ENCODE measurements around the gene TMEM270. TPM values are rescaled to one million over a fixed set of nuclear protein-coding genes. Genes with fewer than 3 reads are reported as not detected.

The TMEM270 gene
- total RNA-seq, 4 donors from 2014 or later: not detected

GRCh38 chr7:73888959-73889358 is 28.0 kb downstream of the TMEM270 start:
- H3K4me1 ChIP-seq: peaks cover 25 to 66% (median 54%) of the 10 kb centered on the region in 4 donors
- H3K27me3 ChIP-seq: no peaks in the 10 kb centered on the region
- no peak overlapping the region for H3K4me3 ChIP-seq
- no peaks in the 10 kb centered on the region for H3K36me3 ChIP-seq
- no peak overlapping the region for H3K27ac ChIP-seq (replicated peaks in 1 of 4)
- no peaks in the 10 kb centered on the region for H3K9me3 ChIP-seq
- DNase-seq (ENCODE audit: extremely low spot score): no peak
- TF ChIP-seq POLR2AphosphoS5 (IDR thresholded peaks at IDR 0.05) (no peak), POLR2A (IDR thresholded peaks at IDR 0.05; ENCODE audit: low read depth) (no peak), EP300 (IDR thresholded peaks at IDR 0.05) (no peak), CTCF (IDR thresholded peaks at IDR 0.05) (no peak)
- intact Hi-C loops (cut with DNase I): no loop called here
- WGBS: 90% methylated on average over 5 of the region's 6 CpGs

- peak overlapping the region; percentile 17 to 81 (median 64) for H3K27ac ChIP-seq (replicated peaks in 1 of 4)
- no peak for TF ChIP-seq CTCF (IDR thresholded peaks at IDR 0.05)
- no peak for TF ChIP-seq POLR2AphosphoS5 (IDR thresholded peaks at IDR 0.05)
- TF ChIP-seq EP300 (IDR thresholded peaks at IDR 0.05): no peak
- no peak for TF ChIP-seq POLR2A (IDR thresholded peaks at IDR 0.05; ENCODE audit: low read depth)
- H3K36me3 ChIP-seq: no peaks in the 10 kb centered on the region
- no peak overlapping the region for H3K4me3 ChIP-seq
- H3K4me1 ChIP-seq: peaks cover 26 to 77% (median 66%) of the 10 kb centered on the region in 4 donors
- intact Hi-C loops (cut with DNase I): loop anchor here (5.0 kb wide), 1 partner anchor 137 kb away; the partner anchor contains the start of gene ELN
- WGBS: 91% methylated on average over 16 of the region's 16 CpGs
- no peak for DNase-seq (ENCODE audit: extremely low spot score)
- H3K9me3 ChIP-seq: peaks cover 0 to 4% (median 0%) of the 10 kb centered on the region in 4 donors
- H3K27me3 ChIP-seq: no peaks in the 10 kb centered on the region
Measured at GRCh38 chr7:73890555-73891147, 29.7 kb downstream of the TMEM270 start.

- no peaks in the 10 kb centered on the region for H3K27me3 ChIP-seq
- H3K4me1 ChIP-seq: peaks cover 21 to 70% (median 60%) of the 10 kb centered on the region in 4 donors
- no peaks in the 10 kb centered on the region for H3K36me3 ChIP-seq
- WGBS: 93% methylated on average over 11 of the region's 16 CpGs
- intact Hi-C loops (cut with DNase I): loop anchor here (5.0 kb wide), 1 partner anchor 136 kb away; the partner anchor contains the start of gene ELN
- TF ChIP-seq CTCF (IDR thresholded peaks at IDR 0.05) (peak in 1 of 3 experiments; percentile 10), POLR2AphosphoS5 (IDR thresholded peaks at IDR 0.05) (peak in 1 of 2 donors; percentile 25), EP300 (IDR thresholded peaks at IDR 0.05) (no peak), POLR2A (IDR thresholded peaks at IDR 0.05; ENCODE audit: low read depth) (no peak)
- H3K9me3 ChIP-seq: peaks cover 0 to 11% (median 0%) of the 10 kb centered on the region in 4 donors
- H3K4me3 ChIP-seq: no peak overlapping the region
- peak overlapping the region; percentile 51 to 81 (median 71) for H3K27ac ChIP-seq (replicated peaks in 1 of 4)
- no peak for DNase-seq (ENCODE audit: extremely low spot score)
Measured at GRCh38 chr7:73891178-73891885, 30.4 kb downstream of the TMEM270 start.

GRCh38 chr7:73892003-73892999 is 31.3 kb downstream of the TMEM270 start:
- 53% methylated on average over 11 of the region's 11 CpGs for WGBS
- peak overlapping the region; percentile 51 to 81 (median 71) for H3K27ac ChIP-seq (replicated peaks in 1 of 4)
- no peak overlapping the region for H3K4me3 ChIP-seq
- H3K27me3 ChIP-seq: no peaks in the 10 kb centered on the region
- intact Hi-C loops (cut with DNase I): loop anchor here (5.0 kb wide), 1 partner anchor 135 kb away; the partner anchor contains the start of gene ELN
- TF ChIP-seq EP300 (IDR thresholded peaks at IDR 0.05): no peak
- peak in 1 of 2 donors; percentile 37 for TF ChIP-seq POLR2AphosphoS5 (IDR thresholded peaks at IDR 0.05)
- H3K9me3 ChIP-seq: peaks cover 0 to 12% (median 4%) of the 10 kb centered on the region in 4 donors
- H3K36me3 ChIP-seq: no peaks in the 10 kb centered on the region
- DNase-seq (ENCODE audit: extremely low spot score): no peak
- peaks cover 12 to 60% (median 51%) of the 10 kb centered on the region in 4 donors for H3K4me1 ChIP-seq

Measured in esophagus muscularis mucosa (tissue), 4 donors.